Measurements from ENCODE around the gene ZNF608.
A peak's percentile ranks its signal among the peaks of the same experiment; 100 is the strongest.

The ZNF608 gene

GRCh38 chr5:124745928-124746915, at the start of gene ZNF608:
TSS of gene ZNF608 (minus strand) at chr5:124746639. CDS start at chr5:124744989, 1,650 bp downstream.
- peak; percentile 52 for DNase-seq

- no peak for DNase-seq
Measured at GRCh38 chr5:124795829-124796228, 49.4 kb upstream of the ZNF608 start.

- DNase-seq = peak; percentile 13
Measured at GRCh38 chr5:124790895-124791732, 44.7 kb upstream of the ZNF608 start.

- no peak for DNase-seq
Measured at GRCh38 chr5:124790301-124790894, 44.0 kb upstream of the ZNF608 start.

GRCh38 chr5:124789104-124789605, 42.7 kb upstream of the ZNF608 start:
- DNase-seq = no peak

- DNase-seq = no peak
Measured at GRCh38 chr5:124783794-124784193, 37.4 kb upstream of the ZNF608 start.

GRCh38 chr5:124783285-124783684, 36.8 kb upstream of the ZNF608 start:
- no peak for DNase-seq

GRCh38 chr5:124782262-124782661, 35.8 kb upstream of the ZNF608 start:
- DNase-seq = no peak

GRCh38 chr5:124780011-124780410, 33.6 kb upstream of the ZNF608 start:
- DNase-seq = no peak

- peak; percentile 37 for DNase-seq
Measured at GRCh38 chr5:124773315-124774311, 27.2 kb upstream of the ZNF608 start.

- DNase-seq = no peak
Measured at GRCh38 chr5:124772457-124773200, 26.2 kb upstream of the ZNF608 start.

GRCh38 chr5:124771761-124772160, 25.3 kb upstream of the ZNF608 start:
- no peak for DNase-seq

- peak; percentile 72 for DNase-seq
Measured at GRCh38 chr5:124764992-124765611, 18.7 kb upstream of the ZNF608 start.

- DNase-seq = no peak
Measured at GRCh38 chr5:124764585-124764984, 18.1 kb upstream of the ZNF608 start.

GRCh38 chr5:124761010-124761409, 14.6 kb upstream of the ZNF608 start:
- peak; percentile 56 for DNase-seq

GRCh38 chr5:124760608-124761007, 14.2 kb upstream of the ZNF608 start:
- no peak for DNase-seq

GRCh38 chr5:124755565-124755964, 9.1 kb upstream of the ZNF608 start:
- no peak for DNase-seq

GRCh38 chr5:124755041-124755440, 8.6 kb upstream of the ZNF608 start:
- DNase-seq = no peak

GRCh38 chr5:124754206-124754927, 7.9 kb upstream of the ZNF608 start:
- DNase-seq = peak; percentile 57

Data from NCI-H146 (cell line).